Sigmoid colon (tissue), 7 donors: ENCODE results near the gene CDC34. TPM values are rescaled to one million over a fixed set of nuclear protein-coding genes. Genes with fewer than 3 reads are reported as not detected.

Experiments
- DNase-seq: peaks from one replicate; pipeline ENCODE4 v3.0.0-alpha.2; 2019
- H3K27ac ChIP-seq, 4 donors: fragments of 200-600 bp; sonication (generic); one replicate each; pipeline ENCODE4 v1.5.1; 2016 to 2019; ENCODE audit warnings: mild to moderate bottlenecking in 1 of 4
- H3K27me3 ChIP-seq, 3 donors: fragments of 200-600 bp; sonication (generic); one replicate each; pipeline ENCODE4 v1.5.1; 2019; ENCODE audit warnings: mild to moderate bottlenecking in 1 of 3
- H3K36me3 ChIP-seq, 4 donors: fragments of 200-600 bp; sonication (generic); one replicate each; pipeline ENCODE4 v1.5.1; 2016 to 2019
- H3K4me1 ChIP-seq, 4 donors: fragments of 200-600 bp; sonication (generic); one replicate each; pipeline ENCODE4 v1.5.1; 2017 to 2019
- H3K4me3 ChIP-seq, 4 donors: fragments of 200-600 bp; sonication (generic); one replicate each; pipeline ENCODE4 v1.5.1; 2017 to 2019; ENCODE audit warnings: mild to moderate bottlenecking in 2 of 4, moderate library complexity in 1 of 4
- H3K9me3 ChIP-seq, 4 donors: fragments of 200-600 bp in 3 of 4; sonication (generic) in 3 of 4; one replicate each; pipeline versions ENCODE4 v1.5.1 to v1.6.1; 2013 to 2019
- EP300 ChIP-seq, 4 donors: sonication (generic); formaldehyde crosslinking; IDR thresholded peaks; one replicate each; pipeline ENCODE4 v1.6.1; 2017; ENCODE audit warnings: antibody characterized with exemption in 4 of 4
- POLR2A ChIP-seq, 2 donors: fragments of 450-650 bp; IDR thresholded peaks; one replicate each; pipeline ENCODE4 v1.6.1; 2016; ENCODE audit warnings: antibody characterized with exemption in 2 of 2, mild to moderate bottlenecking in 2 of 2, moderate library complexity in 2 of 2
- POLR2AphosphoS5 ChIP-seq, 4 donors: sonication (generic); formaldehyde crosslinking; IDR thresholded peaks; one replicate each; pipeline ENCODE4 v1.6.1; 2017; ENCODE audit warnings: antibody characterized with exemption in 4 of 4
- WGBS, 2 donors: extraction: QIAGEN DNeasy Blood & Tissue Kit; methylation state at CpG; one replicate each; pipeline ENCODE4 v1.1.7; 2013; 5-methylcytosine and 5-hydroxymethylcytosine counted together
- intact Hi-C: fragments of 100-400 bp; cut with DNase I; formaldehyde crosslinking; loops from one replicate; pipeline ENCODE4 v1.15.1; 2023
- polyA plus RNA-seq, 3 donors: library from polyadenylated mRNA; stranded (reverse); fragments of 200-250 nt; gene quantifications; one replicate each; pipeline ENCODE4 v1.2.3, GENCODE V29; 2013
- total RNA-seq, 4 donors: library from RNA; depleted of rRNA; stranded (reverse); fragments of >200 nt; gene quantifications; one replicate each; pipeline ENCODE4 v1.1.0, GENCODE V29; 2016
- TF ChIP-seq, protein P1 (sequence below), 4 experiments: fragments of 450-650 bp in 3 of 4; fragments of 200-600 bp in 1 of 4; IDR thresholded peaks; one replicate each; pipeline ENCODE4 v1.5.1; 2016 to 2019; ENCODE audit warnings: antibody characterized with exemption in 4 of 4, mild to moderate bottlenecking in 3 of 4, moderate library complexity in 2 of 4
- donor health status: healthy with polysubstance abuse.
- donor health status: Bipolar disorder and iron deficiency.
- donor health status: healthy.

The CDC34 gene
- total and polyA plus RNA-seq, 7 donors = 74.9 to 152 (median 96.7) TPM

DNA sequence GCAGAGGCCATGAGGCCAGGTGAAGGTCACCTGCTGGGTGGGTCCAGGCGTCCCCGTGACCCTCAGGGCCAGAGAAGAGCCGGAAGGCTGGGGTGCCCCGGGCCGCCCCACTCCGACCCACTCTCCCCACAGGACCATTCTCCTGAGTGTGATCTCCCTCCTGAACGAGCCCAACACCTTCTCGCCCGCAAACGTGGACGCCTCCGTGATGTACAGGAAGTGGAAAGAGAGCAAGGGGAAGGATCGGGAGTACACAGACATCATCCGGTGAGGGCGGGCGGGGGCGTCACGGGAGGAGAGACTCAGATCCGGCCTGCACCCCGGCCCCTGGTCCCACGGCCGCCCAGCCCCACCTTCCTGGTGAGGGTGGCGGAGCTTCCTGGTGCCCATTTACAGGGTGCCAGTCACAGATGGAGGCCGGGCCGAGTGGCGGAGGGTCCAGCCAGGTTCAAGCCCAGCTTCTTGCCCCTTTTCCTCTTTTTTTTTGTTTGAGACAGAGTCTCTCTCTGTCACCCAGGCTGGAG is 5.4 kb downstream of the CDC34 start:
- Histone ChIP-seq H3K4me1 (peaks cover 0 to 44% (median 39%) of the 10 kb centered on the region in 4 donors), H3K4me3 (no peak overlapping the region), H3K36me3 (peaks cover 36 to 56% (median 44%) of the 10 kb centered on the region in 4 donors), H3K27me3 (no peaks in the 10 kb centered on the region), H3K27ac (no peak overlapping the region), H3K9me3 (no peaks in the 10 kb centered on the region)
- WGBS, 2 donors = 95 to 96% methylated on average over 26 of the region's 26 CpGs
- intact Hi-C loops = no loop called here
- no peak for DNase-seq
- TF ChIP-seq POLR2A (IDR thresholded peaks at IDR 0.05) (no peak), EP300 (IDR thresholded peaks at IDR 0.05) (no peak), POLR2AphosphoS5 (IDR thresholded peaks at IDR 0.05) (no peak)
- TF ChIP-seq, protein P1, sequence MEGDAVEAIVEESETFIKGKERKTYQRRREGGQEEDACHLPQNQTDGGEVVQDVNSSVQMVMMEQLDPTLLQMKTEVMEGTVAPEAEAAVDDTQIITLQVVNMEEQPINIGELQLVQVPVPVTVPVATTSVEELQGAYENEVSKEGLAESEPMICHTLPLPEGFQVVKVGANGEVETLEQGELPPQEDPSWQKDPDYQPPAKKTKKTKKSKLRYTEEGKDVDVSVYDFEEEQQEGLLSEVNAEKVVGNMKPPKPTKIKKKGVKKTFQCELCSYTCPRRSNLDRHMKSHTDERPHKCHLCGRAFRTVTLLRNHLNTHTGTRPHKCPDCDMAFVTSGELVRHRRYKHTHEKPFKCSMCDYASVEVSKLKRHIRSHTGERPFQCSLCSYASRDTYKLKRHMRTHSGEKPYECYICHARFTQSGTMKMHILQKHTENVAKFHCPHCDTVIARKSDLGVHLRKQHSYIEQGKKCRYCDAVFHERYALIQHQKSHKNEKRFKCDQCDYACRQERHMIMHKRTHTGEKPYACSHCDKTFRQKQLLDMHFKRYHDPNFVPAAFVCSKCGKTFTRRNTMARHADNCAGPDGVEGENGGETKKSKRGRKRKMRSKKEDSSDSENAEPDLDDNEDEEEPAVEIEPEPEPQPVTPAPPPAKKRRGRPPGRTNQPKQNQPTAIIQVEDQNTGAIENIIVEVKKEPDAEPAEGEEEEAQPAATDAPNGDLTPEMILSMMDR (IDR thresholded peaks at IDR 0.05) = no peak

- Histone ChIP-seq H3K27me3 (no peaks in the 10 kb centered on the region), H3K27ac (no peak overlapping the region), H3K4me1 (peaks cover 0 to 35% (median 28%) of the 10 kb centered on the region in 4 donors), H3K4me3 (no peak overlapping the region), H3K36me3 (peaks cover 45 to 66% (median 53%) of the 10 kb centered on the region in 4 donors), H3K9me3 (no peaks in the 10 kb centered on the region)
- WGBS, 2 donors = 93 to 94% methylated on average over 40 of the region's 40 CpGs
- TF ChIP-seq POLR2AphosphoS5 (IDR thresholded peaks at IDR 0.05) (no peak), POLR2A (IDR thresholded peaks at IDR 0.05) (no peak), EP300 (IDR thresholded peaks at IDR 0.05) (no peak)
- TF ChIP-seq, protein P1 (IDR thresholded peaks at IDR 0.05) = no peak
- intact Hi-C loops = no loop called here
- DNase-seq = no peak
These were observed 7.3 kb downstream of the CDC34 start for GRCh38 chr19:538641-539428.

- peaks cover 0 to 35% (median 27%) of the 10 kb centered on the region in 4 donors for H3K4me1 ChIP-seq
- H3K27ac ChIP-seq = no peak overlapping the region
- intact Hi-C loops = no loop called here
- H3K27me3 ChIP-seq = no peaks in the 10 kb centered on the region
- no peak overlapping the region for H3K4me3 ChIP-seq
- DNase-seq = peak; percentile 66
- WGBS, 2 donors = 93 to 94% methylated on average over 30 of the region's 30 CpGs
- H3K9me3 ChIP-seq = no peaks in the 10 kb centered on the region
- peaks cover 45 to 66% (median 53%) of the 10 kb centered on the region in 4 donors for H3K36me3 ChIP-seq
- TF ChIP-seq EP300 (IDR thresholded peaks at IDR 0.05) (no peak), POLR2A (IDR thresholded peaks at IDR 0.05) (no peak), POLR2AphosphoS5 (IDR thresholded peaks at IDR 0.05) (no peak)
- TF ChIP-seq, protein P1 (IDR thresholded peaks at IDR 0.05) = no peak
These were observed 8.0 kb downstream of the CDC34 start for GRCh38 chr19:539429-540030.

DNA sequence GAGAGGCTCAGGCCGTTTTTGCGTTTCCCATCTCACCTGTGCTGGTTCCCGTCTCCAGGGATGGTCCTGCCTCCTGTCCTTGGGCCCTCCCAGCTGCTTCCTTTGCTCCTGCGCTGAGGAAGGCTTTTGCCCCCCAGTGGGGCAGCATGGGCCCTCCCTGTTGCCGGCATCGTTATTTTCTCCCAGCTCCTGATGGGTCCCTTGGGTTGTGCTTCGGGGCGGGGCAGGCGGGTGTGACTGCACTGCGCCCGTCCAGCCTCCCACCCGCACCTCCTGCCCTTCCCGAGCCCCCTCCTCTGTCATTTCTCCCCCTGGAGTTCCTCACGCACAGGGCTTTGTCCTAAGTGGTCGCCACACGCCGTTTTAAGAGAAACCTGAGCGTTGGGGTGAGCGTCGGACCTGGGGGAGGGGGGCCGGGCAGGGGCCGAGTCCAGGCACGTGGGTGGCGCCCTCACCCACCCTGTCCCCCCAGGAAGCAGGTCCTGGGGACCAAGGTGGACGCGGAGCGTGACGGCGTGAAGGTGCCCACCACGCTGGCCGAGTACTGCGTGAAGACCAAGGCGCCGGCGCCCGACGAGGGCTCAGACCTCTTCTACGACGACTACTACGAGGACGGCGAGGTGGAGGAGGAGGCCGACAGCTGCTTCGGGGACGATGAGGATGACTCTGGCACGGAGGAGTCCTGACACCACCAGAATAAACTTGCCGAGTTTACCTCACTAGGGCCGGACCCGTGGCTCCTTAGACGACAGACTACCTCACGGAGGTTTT is 9.5 kb downstream of the CDC34 start:
- DNase-seq = no peak
- intact Hi-C loops = no loop called here
- WGBS, 2 donors = 90 to 92% methylated on average over 51 of the region's 51 CpGs
- H3K27me3 ChIP-seq = no peaks in the 10 kb centered on the region
- H3K9me3 ChIP-seq = no peaks in the 10 kb centered on the region
- H3K27ac ChIP-seq = no peak overlapping the region
- TF ChIP-seq, protein P1 (IDR thresholded peaks at IDR 0.05) = no peak
- no peak for TF ChIP-seq POLR2A (IDR thresholded peaks at IDR 0.05)
- TF ChIP-seq POLR2AphosphoS5 (IDR thresholded peaks at IDR 0.05) = no peak
- TF ChIP-seq EP300 (IDR thresholded peaks at IDR 0.05) = no peak
- peaks cover 44 to 58% (median 49%) of the 10 kb centered on the region in 4 donors for H3K36me3 ChIP-seq
- no peak overlapping the region for H3K4me3 ChIP-seq
- peaks cover 0 to 19% (median 12%) of the 10 kb centered on the region in 4 donors for H3K4me1 ChIP-seq
